ENCODE data around the gene WNT3A. TPM values are rescaled to one million over a fixed set of nuclear protein-coding genes. Genes with fewer than 3 reads are reported as not detected.

WNT3A gene
- total and polyA plus RNA-seq, 2 donors (not counting 3 experiments of a cell fraction or from before 2014, with no cell fraction given) = not detected

DNA sequence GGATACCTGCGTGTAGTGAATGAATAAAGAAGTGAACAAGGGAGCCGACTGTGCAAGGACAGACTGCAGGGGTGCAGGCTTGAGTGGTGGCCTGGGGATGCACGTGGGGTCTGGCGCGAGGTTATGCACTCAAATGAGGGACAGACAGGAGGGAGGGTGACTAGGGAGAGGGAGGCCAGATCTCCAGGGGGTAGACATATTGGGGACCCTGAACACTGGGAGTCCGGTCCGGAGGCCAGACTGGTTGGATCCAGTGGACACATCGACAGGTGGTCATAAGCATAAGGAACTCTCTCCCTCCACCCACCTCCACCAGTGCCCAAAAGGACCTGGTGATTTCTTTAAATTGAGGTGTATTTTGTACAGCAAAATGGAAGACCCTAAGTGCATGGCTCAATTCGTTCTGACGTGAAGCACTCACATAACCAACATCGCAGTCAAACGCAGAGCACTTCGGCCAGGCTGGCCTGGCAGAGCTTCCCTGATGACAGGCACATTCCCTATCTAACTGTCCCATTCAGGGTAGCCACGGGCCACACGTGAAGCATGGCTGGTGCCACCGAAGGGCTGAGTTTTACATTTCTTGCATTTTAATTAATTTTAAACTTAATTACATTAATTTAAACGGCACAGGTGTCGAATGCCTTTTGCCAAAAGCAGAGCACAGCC is 14.0 kb downstream of the WNT3A start:
- H3K79me2 ChIP-seq (ENCODE audit: control insufficient read depth, insufficient read depth, low read length) = no peaks in the 10 kb centered on the region
- no peak overlapping the region for H3K9ac ChIP-seq (replicated peaks; ENCODE audit: extremely low read depth, insufficient read depth, low read length)
- H3K4me3 ChIP-seq (replicated peaks in 1 of 3; ENCODE audit: insufficient read depth in 1 of 3, low read depth in 1 of 3, low read length in 3 of 3) = no peak overlapping the region
- BruUV-seq (replicated peaks) = no TSS peak
- H3K27me3 ChIP-seq (ENCODE audit: control insufficient read depth in 2 of 2, insufficient read depth in 2 of 2, low read length in 2 of 2) = peaks cover 0 to 3% of the 10 kb centered on the region in 2 experiments
- dilution Hi-C loops (cut with MboI; ENCODE audit: extremely low pct_ligation_motif_present, low sequenced_read_pairs) (no loop called here), intact Hi-C loops (cut with micrococcal nuclease) (no loop called here)
- H4K20me1 ChIP-seq (replicated peaks; ENCODE audit: control insufficient read depth, extremely low read depth, insufficient read depth, low read length) = no peaks in the 10 kb centered on the region
- no peaks in the 10 kb centered on the region for H3K4me1 ChIP-seq (ENCODE audit: control insufficient read depth, extremely low read depth, insufficient read depth, low read length)
- CTCF ChIA-PET = interaction anchor here (1.5 kb wide), 1 partner anchor 17 kb away, joined by 3 read pairs; no protein-coding TSS in a partner anchor
- no peaks in the 10 kb centered on the region for H3K9me3 ChIP-seq (replicated peaks; ENCODE audit: control insufficient read depth, insufficient read depth, low read length)
- H3K27ac ChIP-seq (ENCODE audit: insufficient read depth, low read depth, low read length) = no peak overlapping the region
- H3K36me3 ChIP-seq (ENCODE audit: control insufficient read depth in 2 of 2, extremely low read depth in 1 of 2, insufficient read depth in 2 of 2, low read length in 2 of 2) = no peaks in the 10 kb centered on the region
- POLR2A ChIA-PET = no interaction called here
- no peak overlapping the region for H2AFZ ChIP-seq (ENCODE audit: low read depth, low read length)
- H3K4me2 ChIP-seq (ENCODE audit: insufficient read depth, low read length) = no peak overlapping the region
- TF ChIP-seq, protein P1, sequence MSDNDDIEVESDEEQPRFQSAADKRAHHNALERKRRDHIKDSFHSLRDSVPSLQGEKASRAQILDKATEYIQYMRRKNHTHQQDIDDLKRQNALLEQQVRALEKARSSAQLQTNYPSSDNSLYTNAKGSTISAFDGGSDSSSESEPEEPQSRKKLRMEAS (IDR thresholded peaks at IDR 0.05; ENCODE audit: insufficient read depth, insufficient read length) = no peak
- TF ChIP-seq JUN (IDR thresholded peaks at IDR 0.05; ENCODE audit: borderline replicate concordance, insufficient read depth, insufficient read length, low read depth) = no peak
- DNase-seq (ENCODE audit: low read depth, low spot score) = no peak
- no peak for FAIRE-seq
- no peaks in the 10 kb centered on the region for H3K9me1 ChIP-seq (replicated peaks; ENCODE audit: control insufficient read depth, extremely low read depth, insufficient read depth, low read length)

DNA sequence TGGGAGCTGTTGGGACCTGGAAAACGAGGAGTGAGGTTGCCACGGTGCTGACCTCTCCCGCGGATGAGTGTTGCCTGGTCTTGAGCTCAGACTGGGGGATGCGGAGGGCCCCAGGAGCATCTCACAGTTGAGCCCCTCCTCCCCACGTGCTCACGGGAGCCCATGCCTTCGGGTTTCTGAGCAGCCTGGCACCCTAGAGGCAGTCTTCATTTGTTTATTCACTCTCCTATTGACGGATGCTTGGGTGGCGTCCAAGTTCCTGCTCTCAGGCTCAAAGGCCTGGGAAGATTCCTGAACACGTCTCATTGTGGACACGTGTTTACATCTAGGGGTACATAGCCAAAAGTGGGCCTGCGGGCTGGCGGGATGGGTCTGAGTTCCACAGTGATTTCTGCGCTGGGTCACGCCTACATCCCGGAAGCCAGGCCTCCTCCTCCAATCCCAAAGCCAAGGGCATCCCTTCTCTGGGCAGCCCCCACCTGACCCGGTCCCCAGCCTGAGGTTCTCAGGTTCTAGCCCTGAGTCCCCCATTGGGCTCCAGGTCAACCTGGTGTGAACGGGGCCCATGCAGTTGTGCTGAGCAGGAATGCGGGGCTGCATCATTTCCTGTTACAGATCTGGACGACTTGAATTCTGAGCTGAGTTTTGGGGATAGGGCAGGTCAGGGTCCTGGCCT is 14.7 kb downstream of the WNT3A start:
- Histone ChIP-seq H3K36me3 (ENCODE audit: control insufficient read depth in 2 of 2, extremely low read depth in 1 of 2, insufficient read depth in 2 of 2, low read length in 2 of 2) (no peaks in the 10 kb centered on the region), H3K9ac (replicated peaks; ENCODE audit: extremely low read depth, insufficient read depth, low read length) (no peak overlapping the region), H3K4me2 (ENCODE audit: insufficient read depth, low read length) (no peak overlapping the region), H3K4me1 (ENCODE audit: control insufficient read depth, extremely low read depth, insufficient read depth, low read length) (no peaks in the 10 kb centered on the region), H3K27me3 (ENCODE audit: control insufficient read depth in 2 of 2, insufficient read depth in 2 of 2, low read length in 2 of 2) (peaks cover 0 to 3% of the 10 kb centered on the region in 2 experiments), H3K9me1 (replicated peaks; ENCODE audit: control insufficient read depth, extremely low read depth, insufficient read depth, low read length) (no peaks in the 10 kb centered on the region), H4K20me1 (replicated peaks; ENCODE audit: control insufficient read depth, extremely low read depth, insufficient read depth, low read length) (no peaks in the 10 kb centered on the region), H2AFZ (ENCODE audit: low read depth, low read length) (no peak overlapping the region), H3K4me3 (replicated peaks in 1 of 3; ENCODE audit: insufficient read depth in 1 of 3, low read depth in 1 of 3, low read length in 3 of 3) (no peak overlapping the region), H3K9me3 (replicated peaks; ENCODE audit: control insufficient read depth, insufficient read depth, low read length) (no peaks in the 10 kb centered on the region), H3K27ac (ENCODE audit: insufficient read depth, low read depth, low read length) (no peak overlapping the region), H3K79me2 (ENCODE audit: control insufficient read depth, insufficient read depth, low read length) (no peaks in the 10 kb centered on the region)
- dilution Hi-C loops (cut with MboI; ENCODE audit: extremely low pct_ligation_motif_present, low sequenced_read_pairs) = no loop called here
- BruUV-seq (replicated peaks) = no TSS peak
- CTCF ChIA-PET = interaction anchor here (1.2 to 1.5 kb wide), 2 partner anchors 17 to 22 kb away, joined by 3 read pairs; no protein-coding TSS in a partner anchor
- FAIRE-seq (no peak), DNase-seq (ENCODE audit: low read depth, low spot score) (no peak)
- POLR2A ChIA-PET = no interaction called here
- TF ChIP-seq POLR2AphosphoS5 (IDR thresholded peaks at IDR 0.05; ENCODE audit: insufficient read depth, low read depth, low read length) (no peak), POLR2A (IDR thresholded peaks at IDR 0.05; ENCODE audit: low read depth, low read length) (no peak), JUN (IDR thresholded peaks at IDR 0.05; ENCODE audit: borderline replicate concordance, insufficient read depth, insufficient read length, low read depth) (no peak), GATA2 (IDR thresholded peaks at IDR 0.05; ENCODE audit: insufficient read depth, insufficient read length, low read depth, low read length) (no peak)
- intact Hi-C loops (cut with micrococcal nuclease) = no loop called here

Measured in endothelial cell of umbilical vein (primary cell).